Measurements from ENCODE around the gene SNX5. TPM values are rescaled to one million over a fixed set of nuclear protein-coding genes. Genes with fewer than 3 reads are reported as not detected.

Gene SNX5
- total RNA-seq, 2 experiments from 2014 or later, result 58.3 to 60.3 TPM

DNA sequence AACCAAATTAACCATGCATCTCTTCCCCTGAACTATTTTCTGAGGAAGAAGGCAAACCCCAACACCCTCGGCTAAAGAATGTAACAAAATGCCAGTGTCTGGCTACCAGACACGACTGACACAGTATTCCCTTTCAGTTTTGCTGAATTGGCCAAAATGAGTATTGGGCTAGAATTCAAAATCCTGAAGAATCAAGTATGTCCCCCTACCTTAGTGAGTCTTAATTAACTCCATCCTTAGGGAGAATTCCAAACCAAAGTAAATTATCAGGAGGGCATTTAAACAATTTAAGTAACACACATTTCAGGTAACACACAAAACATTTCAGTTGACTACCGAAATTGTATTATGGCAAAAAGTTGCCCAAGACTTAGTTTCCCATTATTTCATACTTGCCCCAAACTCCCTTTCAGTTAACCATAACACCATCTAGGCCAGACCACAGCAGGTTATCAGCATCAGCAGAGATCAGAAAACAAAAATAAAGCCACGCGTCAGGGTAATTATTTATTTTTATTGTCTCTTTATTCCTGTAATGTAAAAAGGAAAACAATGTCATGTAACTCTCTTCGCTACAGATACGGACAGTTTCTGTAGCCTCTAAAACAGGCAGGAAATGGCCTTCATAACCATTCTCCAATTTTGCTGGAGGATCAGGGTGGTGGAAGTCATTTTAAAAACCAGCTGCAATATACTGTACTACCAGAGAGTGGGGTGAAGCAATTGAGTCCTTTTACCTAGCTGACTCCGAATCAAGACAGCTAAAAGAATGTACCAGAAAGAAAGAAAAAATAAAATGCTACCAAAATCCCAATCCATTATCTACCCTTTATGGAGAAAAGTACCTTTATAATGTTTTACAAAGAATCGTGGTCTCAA lies 1.9 kb downstream of the SNX5 start:
- Histone ChIP-seq H3K36me3 (ENCODE audit: insufficient read depth, low read length) (no peaks in the 10 kb centered on the region), H3K27ac (ENCODE audit: low read depth in 1 of 2, low read length in 2 of 2) (peak overlapping the region; percentile 54 to 99), H3K27me3 (ENCODE audit: control insufficient read depth in 1 of 2, insufficient read depth in 2 of 2, low read length in 2 of 2) (no peaks in the 10 kb centered on the region), H3K4me1 (ENCODE audit: insufficient read depth, low read length) (peaks cover 53% of the 10 kb centered on the region), H3K9me3 (ENCODE audit: control insufficient read depth in 1 of 2, insufficient read depth in 1 of 2, low read length in 2 of 2) (no peaks in the 10 kb centered on the region), H3K4me3 (ENCODE audit: low read length) (peak overlapping the region; percentile 69)
- ATAC-seq (ENCODE audit: poor library complexity) (peak; percentile 36), DNase-seq (peak in 3 of 14 experiments; percentile 68 to 73 (median 68))
- H3K4me1 Mint-ChIP-seq (ENCODE audit: low read depth), result peaks cover 82% of the 10 kb centered on the region
- H3K36me3 Mint-ChIP-seq (ENCODE audit: low read depth), result peaks cover 34% of the 10 kb centered on the region
- H3K27ac Mint-ChIP-seq, result peak overlapping the region; percentile 92
- TF ChIP-seq, protein P1, sequence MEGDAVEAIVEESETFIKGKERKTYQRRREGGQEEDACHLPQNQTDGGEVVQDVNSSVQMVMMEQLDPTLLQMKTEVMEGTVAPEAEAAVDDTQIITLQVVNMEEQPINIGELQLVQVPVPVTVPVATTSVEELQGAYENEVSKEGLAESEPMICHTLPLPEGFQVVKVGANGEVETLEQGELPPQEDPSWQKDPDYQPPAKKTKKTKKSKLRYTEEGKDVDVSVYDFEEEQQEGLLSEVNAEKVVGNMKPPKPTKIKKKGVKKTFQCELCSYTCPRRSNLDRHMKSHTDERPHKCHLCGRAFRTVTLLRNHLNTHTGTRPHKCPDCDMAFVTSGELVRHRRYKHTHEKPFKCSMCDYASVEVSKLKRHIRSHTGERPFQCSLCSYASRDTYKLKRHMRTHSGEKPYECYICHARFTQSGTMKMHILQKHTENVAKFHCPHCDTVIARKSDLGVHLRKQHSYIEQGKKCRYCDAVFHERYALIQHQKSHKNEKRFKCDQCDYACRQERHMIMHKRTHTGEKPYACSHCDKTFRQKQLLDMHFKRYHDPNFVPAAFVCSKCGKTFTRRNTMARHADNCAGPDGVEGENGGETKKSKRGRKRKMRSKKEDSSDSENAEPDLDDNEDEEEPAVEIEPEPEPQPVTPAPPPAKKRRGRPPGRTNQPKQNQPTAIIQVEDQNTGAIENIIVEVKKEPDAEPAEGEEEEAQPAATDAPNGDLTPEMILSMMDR (IDR thresholded peaks at IDR 0.05), result peak; percentile 33
- peak overlapping the region; percentile 83 for H3K4me3 Mint-ChIP-seq
- no peaks in the 10 kb centered on the region for H3K9me3 Mint-ChIP-seq
- ChIA-PET CTCF (interaction anchor here (0.8 to 3.8 kb wide), 6 partner anchors 10 to 286 kb away, joined by 3 to 14 read pairs (median 9); partner anchors contain the start of gene RRBP1), POLR2A (interaction anchor here (0.6 to 7.0 kb wide), 13 partner anchors 8 to 541 kb away, joined by 3 to 61 read pairs (median 4); partner anchors contain the start of genes DSTN, DZANK1, KAT14 and PET117)
- H3K27me3 Mint-ChIP-seq, result no peaks in the 10 kb centered on the region
- intact Hi-C loops (cut with DNase I, micrococcal nuclease), result loop anchor here (1.0 to 10.0 kb wide), 6 partner anchors 30 to 1239 kb away; partner anchors contain the start of genes DZANK1 (in 1 of the 2), POLR3F (in 1 of the 2), SEC23B (in 1 of the 2) and SMIM26 (in 1 of the 2)

DNA sequence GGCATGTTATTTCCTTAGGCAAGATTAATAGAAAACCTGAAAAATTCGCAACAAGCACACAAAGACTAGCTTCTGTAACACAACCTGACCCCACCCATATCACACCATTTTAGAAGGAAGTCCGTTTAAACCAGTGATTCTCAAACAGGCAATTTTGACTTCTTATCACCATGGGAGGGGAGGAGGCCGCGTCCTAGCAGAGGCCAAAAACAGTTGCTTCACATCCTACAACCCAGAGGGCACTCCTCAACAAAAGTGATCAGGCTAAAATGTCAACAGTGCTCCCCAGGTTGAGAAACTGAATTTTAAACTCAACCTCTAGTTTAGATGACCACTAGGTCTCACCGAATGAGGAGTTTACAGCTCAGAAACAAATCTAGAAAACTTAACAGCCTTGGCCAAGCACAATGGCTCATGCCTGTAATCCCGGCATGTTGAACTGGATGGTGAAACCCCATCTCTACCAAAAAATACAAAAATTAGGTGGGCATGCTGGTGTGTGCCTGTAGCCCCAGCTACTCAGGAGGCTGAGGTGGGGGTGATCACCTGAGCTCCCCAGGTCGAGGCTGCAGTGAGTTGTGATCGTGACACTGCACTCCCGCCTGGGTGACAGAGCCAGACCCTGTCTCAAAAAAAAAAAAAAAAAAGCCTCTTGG lies 3.4 kb downstream of the SNX5 start:
- POLR2A ChIA-PET, result interaction anchor here (1.0 to 7.0 kb wide), 5 partner anchors 9 to 542 kb away, joined by 3 to 61 read pairs (median 11); partner anchors contain the start of genes RRBP1 and SEC23B
- Histone ChIP-seq H3K9me3 (ENCODE audit: control insufficient read depth in 1 of 2, insufficient read depth in 1 of 2, low read length in 2 of 2) (no peaks in the 10 kb centered on the region), H3K36me3 (ENCODE audit: insufficient read depth, low read length) (no peaks in the 10 kb centered on the region), H3K4me1 (ENCODE audit: insufficient read depth, low read length) (peaks cover 63% of the 10 kb centered on the region), H3K27ac (ENCODE audit: low read depth in 1 of 2, low read length in 2 of 2) (peak overlapping the region; percentile 54 to 75), H3K4me3 (ENCODE audit: low read length) (peak overlapping the region; percentile 69), H3K27me3 (ENCODE audit: control insufficient read depth in 1 of 2, insufficient read depth in 2 of 2, low read length in 2 of 2) (no peaks in the 10 kb centered on the region)
- CTCF ChIA-PET, result interaction anchor here (0.7 to 3.0 kb wide), 2 partner anchors 28 to 31 kb away, joined by 4 to 14 read pairs; no protein-coding TSS in a partner anchor
- TF ChIP-seq, protein P1 (IDR thresholded peaks at IDR 0.05), result no peak
- Mint-ChIP-seq H3K27ac (peak overlapping the region; percentile 92), H3K9me3 (no peaks in the 10 kb centered on the region), H3K36me3 (ENCODE audit: low read depth) (peaks cover 34% of the 10 kb centered on the region), H3K4me3 (peak overlapping the region; percentile 83), H3K27me3 (no peaks in the 10 kb centered on the region), H3K4me1 (ENCODE audit: low read depth) (peaks cover 77% of the 10 kb centered on the region)
- intact Hi-C loops (cut with DNase I, micrococcal nuclease), result loop anchor here in 1 of 2 experiments (5.0 to 10.0 kb wide), 5 partner anchors 502 to 1238 kb away; partner anchors contain the start of genes DZANK1, POLR3F, SEC23B and SMIM26
- peak in 2 of 14 experiments; percentile 28 to 52 for DNase-seq
- ATAC-seq (ENCODE audit: poor library complexity), result no peak

DNA sequence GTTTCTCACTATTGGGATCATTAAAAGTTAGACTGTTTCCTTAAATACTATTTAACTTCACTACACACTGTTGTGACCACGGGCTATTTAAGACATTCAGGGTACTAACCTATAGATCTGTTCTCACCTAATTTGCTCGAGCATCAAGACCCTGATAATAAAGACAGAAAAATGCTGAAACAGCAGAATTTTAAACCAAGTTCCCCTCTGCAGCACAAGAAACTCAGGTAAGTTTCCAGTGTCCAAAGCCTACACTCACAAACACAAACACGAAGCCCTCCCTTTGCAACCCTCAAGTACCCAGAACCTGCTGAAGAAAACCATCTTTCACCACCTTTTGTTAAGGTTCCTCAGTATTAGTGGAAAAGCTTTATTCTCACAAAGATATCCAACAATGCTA lies 4.0 kb downstream of the SNX5 start:
- DNase-seq (no peak), ATAC-seq (ENCODE audit: poor library complexity) (no peak)
- peak overlapping the region; percentile 92 for H3K27ac Mint-ChIP-seq
- intact Hi-C loops (cut with DNase I, micrococcal nuclease), result loop anchor here in 1 of 2 experiments (5.0 to 10.0 kb wide), 5 partner anchors 503 to 1237 kb away; partner anchors contain the start of genes DZANK1, POLR3F, SEC23B and SMIM26
- H3K4me1 Mint-ChIP-seq (ENCODE audit: low read depth), result peaks cover 77% of the 10 kb centered on the region
- H3K9me3 Mint-ChIP-seq, result no peaks in the 10 kb centered on the region
- Histone ChIP-seq H3K4me3 (ENCODE audit: low read length) (peak overlapping the region; percentile 69), H3K36me3 (ENCODE audit: insufficient read depth, low read length) (no peaks in the 10 kb centered on the region), H3K27me3 (ENCODE audit: control insufficient read depth in 1 of 2, insufficient read depth in 2 of 2, low read length in 2 of 2) (no peaks in the 10 kb centered on the region), H3K4me1 (ENCODE audit: insufficient read depth, low read length) (peaks cover 63% of the 10 kb centered on the region), H3K9me3 (ENCODE audit: control insufficient read depth in 1 of 2, insufficient read depth in 1 of 2, low read length in 2 of 2) (no peaks in the 10 kb centered on the region), H3K27ac (ENCODE audit: low read depth in 1 of 2, low read length in 2 of 2) (peak overlapping the region in 1 of 2 donors; percentile 75)
- CTCF ChIA-PET, result interaction anchor here (3.0 kb wide), 1 partner anchor 32 kb away, joined by 14 read pairs; no protein-coding TSS in a partner anchor
- peak overlapping the region; percentile 83 for H3K4me3 Mint-ChIP-seq
- POLR2A ChIA-PET, result interaction anchor here (1.1 to 7.0 kb wide), 3 partner anchors 12 to 282 kb away, joined by 3 to 61 read pairs (median 5); partner anchors contain the start of gene RRBP1
- H3K36me3 Mint-ChIP-seq (ENCODE audit: low read depth), result peaks cover 29% of the 10 kb centered on the region
- TF ChIP-seq, protein P1 (IDR thresholded peaks at IDR 0.05), result no peak
- H3K27me3 Mint-ChIP-seq, result no peaks in the 10 kb centered on the region
